Lower lobe of right lung (tissue), 2 donors: ENCODE results near the gene PHF14. TPM values are rescaled to one million over a fixed set of nuclear protein-coding genes. Genes with fewer than 3 reads are reported as not detected.

Source experiments
- ATAC-seq, 2 donors: fragments of 200-7000 bp; cut with Tn5 transposase; one replicate each; pipeline ENCODE4 v1.9.1; 2020 to 2022; ENCODE audit warnings: mild to moderate bottlenecking in 2 of 2, moderate library complexity in 2 of 2
- DNase-seq: peaks from one replicate; pipeline ENCODE4 v3.0.0-alpha.2; 2020
- H3K27ac ChIP-seq: fragments of 200-600 bp; one replicate; pipeline ENCODE4 v1.8.0; 2022
- H3K27me3 ChIP-seq: fragments of 200-600 bp; one replicate; pipeline ENCODE4 v1.8.0; 2022; ENCODE audit warnings: low read depth
- H3K36me3 ChIP-seq: fragments of 200-600 bp; one replicate; pipeline ENCODE4 v1.8.0; 2022; ENCODE audit warnings: mild to moderate bottlenecking
- H3K4me1 ChIP-seq: fragments of 200-600 bp; one replicate; pipeline ENCODE4 v1.8.0; 2022
- H3K4me3 ChIP-seq: fragments of 200-600 bp; one replicate; pipeline ENCODE4 v1.8.0; 2022; ENCODE audit warnings: mild to moderate bottlenecking
- H3K9me3 ChIP-seq: fragments of 200-600 bp; one replicate; pipeline ENCODE4 v1.8.0; 2022
- CTCF ChIP-seq: fragments of 200-600 bp; IDR thresholded peaks from one replicate; pipeline ENCODE4 v1.8.0; 2022; ENCODE audit warnings: antibody characterized with exemption, mild to moderate bottlenecking
- intact Hi-C: fragments of 100-400 bp; cut with DNase I; formaldehyde crosslinking; loops from one replicate; pipeline ENCODE4 v1.11.0; 2022
- total RNA-seq: library from RNA; stranded (reverse); fragmentation: NEBNext Ultra II Directional; extraction: Animal tissue kit (Norgen Biotek cat#: 25700); gene quantifications from one replicate; pipeline ENCODE4 v1.2.1, GENCODE V29; 2021
- donor health status: DM: no; HTN: yes; CAD: no; lungs with severe emphysema.

The PHF14 gene
- total RNA-seq, 1 donor from 2014 or later: 27.9 TPM

GRCh38 chr7:11039974-11040373 lies 66.3 kb downstream of the PHF14 start:
- no peaks in the 10 kb centered on the region for H3K9me3 ChIP-seq
- peaks cover 30% of the 10 kb centered on the region for H3K36me3 ChIP-seq
- no peak for DNase-seq
- H3K27me3 ChIP-seq: no peaks in the 10 kb centered on the region
- intact Hi-C loops: no loop called here
- no peaks in the 10 kb centered on the region for H3K4me1 ChIP-seq
- no peak for ATAC-seq
- H3K27ac ChIP-seq: no peak overlapping the region
- TF ChIP-seq CTCF: no peak
- H3K4me3 ChIP-seq: no peak overlapping the region

DNA sequence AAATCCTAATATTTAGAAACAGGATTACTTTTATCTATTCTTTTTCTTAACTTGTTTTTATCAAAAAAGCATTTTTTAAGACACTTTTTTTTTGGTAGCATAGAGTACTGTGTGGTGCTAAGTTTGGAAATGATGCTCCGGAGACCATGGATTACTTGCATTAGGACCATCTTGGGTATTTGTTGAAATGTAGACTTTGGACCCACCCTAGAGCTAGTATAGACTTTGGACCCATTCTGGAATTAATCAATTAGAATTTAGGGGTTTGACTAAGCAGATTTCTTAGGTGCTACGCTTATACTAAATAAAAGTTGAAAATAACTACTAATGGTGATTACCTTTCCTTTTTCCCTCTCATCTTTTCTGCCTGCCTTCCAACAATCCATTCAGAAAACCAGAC lies 80.4 kb downstream of the PHF14 start:
- intact Hi-C loops: no loop called here
- H3K4me3 ChIP-seq: no peak overlapping the region
- no peak for ATAC-seq

DNA sequence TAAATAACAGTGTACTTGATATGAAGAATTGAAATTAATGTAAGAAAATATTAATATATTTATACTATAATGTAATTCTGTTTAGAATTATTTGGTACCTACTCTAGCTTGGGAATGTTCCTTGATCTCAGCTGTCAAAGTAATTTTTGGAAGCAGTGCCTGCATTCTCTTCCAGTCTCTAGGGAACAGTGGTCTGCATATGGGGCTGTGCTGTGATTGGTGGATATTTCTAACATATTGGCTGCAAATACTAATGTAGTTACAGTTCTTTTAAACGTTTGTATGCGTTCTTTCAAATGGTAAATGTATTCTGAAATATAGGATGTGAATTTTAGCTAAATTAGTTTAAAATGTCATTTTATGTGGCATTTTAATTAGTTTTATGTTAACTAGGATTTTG lies 87.2 kb downstream of the PHF14 start:
- Histone ChIP-seq H3K27me3 (no peaks in the 10 kb centered on the region), H3K9me3 (no peaks in the 10 kb centered on the region), H3K4me1 (no peaks in the 10 kb centered on the region), H3K36me3 (peaks cover 19% of the 10 kb centered on the region), H3K4me3 (no peak overlapping the region), H3K27ac (no peak overlapping the region)
- ATAC-seq (no peak), DNase-seq (no peak)
- intact Hi-C loops: no loop called here
- TF ChIP-seq CTCF: no peak

More for the DNA sequence above, 80.4 kb downstream of the PHF14 start:
- Histone ChIP-seq H3K27ac (no peak overlapping the region), H3K4me1 (no peaks in the 10 kb centered on the region), H3K27me3 (no peaks in the 10 kb centered on the region), H3K36me3 (peaks cover 22% of the 10 kb centered on the region), H3K9me3 (no peaks in the 10 kb centered on the region)
- DNase-seq: no peak
- TF ChIP-seq CTCF: no peak

DNA sequence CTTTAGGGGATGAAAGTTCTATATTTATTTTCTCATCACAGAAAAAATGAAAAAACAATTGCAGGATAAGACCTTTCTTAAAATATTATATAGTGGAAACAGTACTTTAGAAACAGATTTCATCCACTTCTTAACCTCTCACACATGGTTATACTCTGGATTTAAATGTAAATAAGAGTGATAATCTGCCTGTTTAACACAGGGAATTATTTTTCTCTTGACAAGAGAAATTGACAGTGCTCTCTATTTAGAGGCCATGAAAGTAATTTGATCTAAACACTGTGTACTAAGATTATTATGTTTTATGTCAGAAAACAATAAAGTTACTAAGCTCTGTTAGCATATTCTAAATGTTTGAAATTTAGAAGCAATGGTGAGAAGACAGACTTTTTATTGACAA lies 88.4 kb downstream of the PHF14 start:
- no peak for DNase-seq
- ATAC-seq: no peak
- Histone ChIP-seq H3K27ac (no peak overlapping the region), H3K4me3 (no peak overlapping the region), H3K4me1 (no peaks in the 10 kb centered on the region), H3K36me3 (peaks cover 19% of the 10 kb centered on the region), H3K9me3 (no peaks in the 10 kb centered on the region), H3K27me3 (no peaks in the 10 kb centered on the region)
- TF ChIP-seq CTCF: no peak
- intact Hi-C loops: no loop called here

GRCh38 chr7:11069591-11069990 lies 95.9 kb downstream of the PHF14 start:
- no peak for ATAC-seq
- no peaks in the 10 kb centered on the region for H3K27me3 ChIP-seq
- H3K4me1 ChIP-seq: no peaks in the 10 kb centered on the region
- intact Hi-C loops: no loop called here
- no peak for DNase-seq
- no peak overlapping the region for H3K4me3 ChIP-seq
- H3K27ac ChIP-seq: no peak overlapping the region
- no peaks in the 10 kb centered on the region for H3K36me3 ChIP-seq
- no peak for TF ChIP-seq CTCF
- H3K9me3 ChIP-seq: no peaks in the 10 kb centered on the region

GRCh38 chr7:11077816-11078215 lies 104.1 kb downstream of the PHF14 start:
- no peak for DNase-seq
- no peak overlapping the region for H3K27ac ChIP-seq
- no peaks in the 10 kb centered on the region for H3K4me1 ChIP-seq

More at GRCh38 chr7:11077816-11078215, 104.1 kb downstream of the PHF14 start:
- no peaks in the 10 kb centered on the region for H3K27me3 ChIP-seq
- H3K36me3 ChIP-seq: no peaks in the 10 kb centered on the region
- no peaks in the 10 kb centered on the region for H3K9me3 ChIP-seq
- H3K4me3 ChIP-seq: no peak overlapping the region
- no peak for TF ChIP-seq CTCF
- intact Hi-C loops: no loop called here
- no peak for ATAC-seq
